Bronchial epithelial cell (primary cell): Measurements from ENCODE around the gene UNC5B. TPM values are rescaled to one million over a fixed set of nuclear protein-coding genes. Genes with fewer than 3 reads are reported as not detected.
A peak's percentile ranks its signal among the peaks of the same experiment; 100 is the strongest.

ENCODE experiments used
- DNase-seq: peaks from one replicate; pipeline ENCODE4 v3.0.0-alpha.2; 2010; ENCODE audit warnings: low read depth
- FAIRE-seq: peaks from 2 replicates; lab custom pipeline; 2011; peaks lifted over from hg19 to GRCh38; lab: Jason Lieb, UNC
- H3K27me3 ChIP-seq: 2 replicates; pipeline ENCODE4 v1.5.1; 2011; ENCODE audit warnings: low read length; ENCODE audit not compliant: control insufficient read depth, insufficient read depth
- H3K36me3 ChIP-seq: 2 replicates; pipeline ENCODE4 v1.5.1; 2011; ENCODE audit warnings: low read length; ENCODE audit not compliant: control insufficient read depth, insufficient read depth
- H3K4me3 ChIP-seq: 2 replicates; pipeline ENCODE4 v1.5.1; 2011; ENCODE audit warnings: mild to moderate bottlenecking, low read depth, low read length, control low read depth
- CTCF ChIP-seq: IDR thresholded peaks from 2 replicates; pipeline ENCODE4 v1.5.1; 2011; ENCODE audit warnings: mild to moderate bottlenecking, moderate library complexity, low read length, control low read depth, inconsistent platforms; ENCODE audit not compliant: insufficient read depth, severe bottlenecking
- total RNA-seq: library from RNA; depleted of rRNA; stranded (reverse); fragments of >200 nt; gene quantifications from 2 replicates; pipeline ENCODE4 v1.2.1, GENCODE V29; 2014

The UNC5B gene
- total RNA-seq, 1 donor from 2014 or later, result 36.6 TPM

DNA sequence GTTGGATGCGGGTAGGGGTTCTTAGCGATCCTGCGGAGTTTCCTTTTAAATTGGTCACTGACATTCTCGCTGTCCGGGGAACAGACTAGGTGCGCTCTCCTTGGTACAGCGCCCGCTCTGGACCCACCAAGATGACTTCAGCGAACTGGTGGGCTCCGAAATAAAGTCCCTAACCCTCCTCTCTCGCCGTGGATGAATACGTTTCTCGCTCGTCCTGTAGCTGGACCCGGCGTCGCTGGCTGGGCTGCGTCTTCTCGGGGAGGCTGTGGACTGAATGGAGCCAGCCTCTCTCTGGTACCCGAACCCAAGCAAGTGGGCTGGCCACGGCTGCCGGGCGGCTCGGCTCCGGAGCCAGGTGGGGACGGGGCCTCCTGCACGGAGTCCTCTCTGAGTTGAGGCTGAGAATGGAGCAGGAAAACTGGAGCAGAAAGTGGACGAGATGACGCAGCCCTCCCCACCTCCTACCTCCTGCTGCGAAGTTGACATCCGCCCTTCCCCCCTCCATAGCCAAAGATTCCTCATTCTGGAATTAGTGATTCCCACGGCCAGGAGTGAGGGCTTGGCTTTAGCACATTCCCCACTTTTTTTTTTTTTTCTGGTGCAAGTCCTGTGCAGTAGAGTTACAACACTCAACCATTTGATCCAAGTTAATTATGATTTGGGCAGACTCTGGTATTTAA, 1.5 kb downstream of the UNC5B start:
- TF ChIP-seq CTCF, result no peak
- no peaks in the 10 kb centered on the region for H3K36me3 ChIP-seq
- DNase-seq, result peak; percentile 62
- H3K27me3 ChIP-seq, result peaks cover 21% of the 10 kb centered on the region
- no peak for FAIRE-seq
- peak overlapping the region; percentile 86 for H3K4me3 ChIP-seq

- no peak overlapping the region for H3K4me3 ChIP-seq
- H3K27me3 ChIP-seq, result peaks cover 16% of the 10 kb centered on the region
- no peak for TF ChIP-seq CTCF
- DNase-seq (no peak), FAIRE-seq (no peak)
- H3K36me3 ChIP-seq, result no peaks in the 10 kb centered on the region
Measured at GRCh38 chr10:71214641-71215559, 2.5 kb downstream of the UNC5B start.

DNA sequence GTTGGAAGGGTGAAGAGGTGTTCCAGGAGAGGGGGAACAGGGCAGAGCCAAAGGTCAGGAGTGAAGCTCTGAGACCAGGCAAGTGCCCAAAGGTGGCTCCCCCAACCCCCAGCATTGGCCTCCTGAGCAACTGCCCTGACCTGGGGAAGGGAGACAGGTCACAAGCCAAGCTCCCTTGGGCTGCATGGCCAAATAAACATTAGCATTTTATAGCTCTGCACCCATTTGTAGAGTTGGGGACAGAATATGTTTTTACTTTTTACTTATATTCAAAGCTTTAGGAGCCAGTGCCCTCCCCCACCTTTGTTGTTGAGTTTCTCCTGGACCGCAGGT, 4.0 kb downstream of the UNC5B start:
- FAIRE-seq (no peak), DNase-seq (no peak)
- Histone ChIP-seq H3K4me3 (peak overlapping the region; percentile 43), H3K36me3 (no peaks in the 10 kb centered on the region), H3K27me3 (peaks cover 2% of the 10 kb centered on the region)
- TF ChIP-seq CTCF, result no peak

DNA sequence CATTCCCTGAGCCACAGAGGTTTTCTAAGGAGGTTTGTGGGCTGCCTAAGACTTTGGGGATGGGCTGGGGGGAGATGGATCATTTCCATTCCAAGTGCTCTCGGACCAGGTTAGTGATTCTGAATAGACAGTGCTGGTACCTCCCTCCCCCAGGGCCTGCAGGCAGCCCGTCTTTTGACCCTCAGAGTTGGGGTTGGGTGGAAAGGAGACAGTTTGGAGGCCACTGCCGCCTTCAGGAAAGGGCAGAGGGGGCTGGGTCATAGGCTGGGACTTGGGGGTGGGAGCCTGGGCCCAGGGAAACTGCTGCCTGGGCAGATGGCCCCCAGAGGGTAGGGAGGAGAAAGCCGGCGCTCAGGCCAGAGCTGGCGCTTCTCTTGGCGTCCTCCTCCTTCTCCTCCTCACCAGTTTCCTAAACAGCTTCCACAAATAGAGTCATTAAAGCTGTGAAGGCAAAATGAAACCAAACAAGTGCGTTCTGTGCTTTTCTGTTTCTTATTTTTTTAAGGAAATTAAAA, 4.4 kb downstream of the UNC5B start:
- peak overlapping the region; percentile 43 for H3K4me3 ChIP-seq
- no peaks in the 10 kb centered on the region for H3K36me3 ChIP-seq
- no peak for TF ChIP-seq CTCF
- DNase-seq (no peak), FAIRE-seq (no peak)
- H3K27me3 ChIP-seq, result no peaks in the 10 kb centered on the region

GRCh38 chr10:71217266-71218045, 5.1 kb downstream of the UNC5B start:
- TF ChIP-seq CTCF, result peak; percentile 13
- no peak for FAIRE-seq

More at GRCh38 chr10:71217266-71218045, 5.1 kb downstream of the UNC5B start:
- peak; percentile 34 for DNase-seq
- H3K27me3 ChIP-seq, result no peaks in the 10 kb centered on the region
- H3K36me3 ChIP-seq, result no peaks in the 10 kb centered on the region
- peak overlapping the region; percentile 43 for H3K4me3 ChIP-seq
